ENCODE measurements around the gene SNX27.

SNX27 gene

GRCh38 chr1:151706464-151707415, 94.9 kb downstream of the SNX27 start:
- no peak for DNase-seq

GRCh38 chr1:151707541-151708065, 95.8 kb downstream of the SNX27 start:
- DNase-seq = no peak

GRCh38 chr1:151708891-151709290, 97.0 kb downstream of the SNX27 start:
- DNase-seq = no peak

- no peak for DNase-seq
Observed at GRCh38 chr1:151710187-151710840, 98.5 kb downstream of the SNX27 start.

- DNase-seq = no peak
Observed at GRCh38 chr1:151711044-151711800, 99.4 kb downstream of the SNX27 start.

- no peak for DNase-seq
Observed at GRCh38 chr1:151711951-151712350, 100.1 kb downstream of the SNX27 start.

GRCh38 chr1:151713044-151713443, 101.2 kb downstream of the SNX27 start:
- no peak for DNase-seq

GRCh38 chr1:151713874-151714273, 102.0 kb downstream of the SNX27 start:
- DNase-seq = no peak

- no peak for DNase-seq
Observed at GRCh38 chr1:151714820-151715725, 103.2 kb downstream of the SNX27 start.

- DNase-seq = no peak
Observed at GRCh38 chr1:151715726-151716404, 104.0 kb downstream of the SNX27 start.

GRCh38 chr1:151716405-151716762, 104.5 kb downstream of the SNX27 start:
- no peak for DNase-seq

GRCh38 chr1:151716771-151717631, 105.2 kb downstream of the SNX27 start, which contains the start of gene CELF3:
TSS of gene CELF3 (minus strand) at chr1:151716803. CDS start at chr1:151716020, 783 bp downstream.
- no peak for DNase-seq

GRCh38 chr1:151718011-151718431, 106.2 kb downstream of the SNX27 start:
- DNase-seq = no peak

GRCh38 chr1:151718666-151719065, 106.8 kb downstream of the SNX27 start:
- DNase-seq = no peak

GRCh38 chr1:151720125-151720524, 108.3 kb downstream of the SNX27 start:
- no peak for DNase-seq

- no peak for DNase-seq
Observed at GRCh38 chr1:151720554-151720953, 108.7 kb downstream of the SNX27 start.

- no peak for DNase-seq
Observed at GRCh38 chr1:151720974-151721787, 109.3 kb downstream of the SNX27 start, which contains the start of gene RIIAD1. TSS of gene RIIAD1 (plus strand) at chr1:151721522. CDS start at chr1:151721537, 15 bp downstream.

- DNase-seq = no peak
Observed at GRCh38 chr1:151721788-151722510, 110.1 kb downstream of the SNX27 start.

Measured in activated CD4-positive, CD25-positive, alpha-beta regulatory T cell treated with anti-CD3 and anti-CD28 coated beads, Interleukin-2, amount 50 U/mL, for 72 hours (primary cell).